HL-60 (cell line): Measurements from ENCODE around the gene KRT17.
"Not testable (repeated sequence)": the region's sequence is repeated elsewhere in the genome, so short reads cannot be mapped to it uniquely, and the experiment has no call there.

ENCODE experiments used
- POLR2AphosphoS5 ChIP-seq: IDR thresholded peaks from 2 replicates; pipeline ENCODE4 v1.6.1; 2012; ENCODE audit warnings: low read depth
- TF ChIP-seq, protein P1 (sequence below): IDR thresholded peaks from one replicate; pipeline ENCODE4 v1.5.1; 2011; ENCODE audit warnings: low read length, control low read depth, inconsistent platforms; ENCODE audit not compliant: insufficient read depth

- TF ChIP-seq, protein P1, sequence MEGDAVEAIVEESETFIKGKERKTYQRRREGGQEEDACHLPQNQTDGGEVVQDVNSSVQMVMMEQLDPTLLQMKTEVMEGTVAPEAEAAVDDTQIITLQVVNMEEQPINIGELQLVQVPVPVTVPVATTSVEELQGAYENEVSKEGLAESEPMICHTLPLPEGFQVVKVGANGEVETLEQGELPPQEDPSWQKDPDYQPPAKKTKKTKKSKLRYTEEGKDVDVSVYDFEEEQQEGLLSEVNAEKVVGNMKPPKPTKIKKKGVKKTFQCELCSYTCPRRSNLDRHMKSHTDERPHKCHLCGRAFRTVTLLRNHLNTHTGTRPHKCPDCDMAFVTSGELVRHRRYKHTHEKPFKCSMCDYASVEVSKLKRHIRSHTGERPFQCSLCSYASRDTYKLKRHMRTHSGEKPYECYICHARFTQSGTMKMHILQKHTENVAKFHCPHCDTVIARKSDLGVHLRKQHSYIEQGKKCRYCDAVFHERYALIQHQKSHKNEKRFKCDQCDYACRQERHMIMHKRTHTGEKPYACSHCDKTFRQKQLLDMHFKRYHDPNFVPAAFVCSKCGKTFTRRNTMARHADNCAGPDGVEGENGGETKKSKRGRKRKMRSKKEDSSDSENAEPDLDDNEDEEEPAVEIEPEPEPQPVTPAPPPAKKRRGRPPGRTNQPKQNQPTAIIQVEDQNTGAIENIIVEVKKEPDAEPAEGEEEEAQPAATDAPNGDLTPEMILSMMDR: not testable (repeated sequence)
- not testable (repeated sequence) for TF ChIP-seq POLR2AphosphoS5
Observed at GRCh38 chr17:41576740-41577139, 47.6 kb downstream of the KRT17 start.
